Stomach (tissue), 9 donors: ENCODE measurements around the gene TMEM144. TPM values are rescaled to one million over a fixed set of nuclear protein-coding genes. Genes with fewer than 3 reads are reported as not detected.

ENCODE experiments used
- DNase-seq, 2 donors: peaks; one replicate each; pipeline versions ENCODE4 v3.0.0 to v3.0.0-alpha.2; 2013 to 2019
- H3K27ac ChIP-seq, 5 donors: fragments of 200-600 bp in 4 of 5; sonication (generic) in 4 of 5; one replicate each; pipeline ENCODE4 v1.5.1; 2013 to 2019; ENCODE audit warnings: mild to moderate bottlenecking in 1 of 5, moderate library complexity in 1 of 5
- H3K27me3 ChIP-seq, 3 donors: fragments of 200-600 bp; sonication (generic); one replicate each; pipeline ENCODE4 v1.5.1; 2017 to 2019; ENCODE audit warnings: mixed run types in 1 of 3
- H3K36me3 ChIP-seq, 4 donors: fragments of 200-600 bp; sonication (generic); 1 replicate in 3 of 4; 2 replicates in 1 of 4; pipeline ENCODE4 v1.5.1; 2016 to 2019
- H3K4me1 ChIP-seq, 4 donors: fragments of 200-600 bp; sonication (generic); one replicate each; pipeline ENCODE4 v1.5.1; 2016 to 2019
- H3K4me3 ChIP-seq, 4 donors: fragments of 200-600 bp; sonication (generic) in 3 of 4; one replicate each; pipeline ENCODE4 v1.5.1; 2016 to 2019; ENCODE audit warnings: mild to moderate bottlenecking in 1 of 4
- H3K9me3 ChIP-seq, 4 donors: fragments of 200-600 bp; sonication (generic); one replicate each; pipeline ENCODE4 v1.5.1; 2016 to 2019
- CTCF ChIP-seq, 7 experiments: fragments of 450-650 bp in 4 of 7; fragments of 200-600 bp in 3 of 7; sonication (generic) in 3 of 7; IDR thresholded peaks; one replicate each; pipeline ENCODE4 v1.5.1; 2016 to 2019; ENCODE audit warnings: antibody characterized with exemption in 7 of 7, control low read depth in 2 of 7, mild to moderate bottlenecking in 1 of 7
- EP300 ChIP-seq: sonication (generic); formaldehyde crosslinking; IDR thresholded peaks from one replicate; pipeline ENCODE4 v1.6.1; 2017; ENCODE audit warnings: antibody characterized with exemption
- POLR2A ChIP-seq, 4 donors: fragments of 450-650 bp; IDR thresholded peaks; one replicate each; pipeline ENCODE4 v1.6.1; 2016; ENCODE audit warnings: antibody characterized with exemption in 4 of 4, control low read depth in 2 of 4, mild to moderate bottlenecking in 1 of 4, moderate library complexity in 1 of 4
- POLR2AphosphoS5 ChIP-seq, 3 donors: sonication (generic); formaldehyde crosslinking; IDR thresholded peaks; one replicate each; pipeline ENCODE4 v1.6.1; 2016; ENCODE audit warnings: antibody characterized with exemption in 3 of 3
- WGBS, 5 donors: extraction: QIAGEN DNeasy Blood & Tissue Kit in 3 of 5; methylation state at CpG; one replicate each; pipeline versions ENCODE4 v1.1.5 to v1.1.7; 2013 to 2018; 5-methylcytosine and 5-hydroxymethylcytosine counted together
- intact Hi-C: fragments of 100-400 bp; cut with DNase I; formaldehyde crosslinking; loops from one replicate; pipeline ENCODE4 v1.15.1; 2023; ENCODE audit warnings: low total_unique reads
- polyA plus RNA-seq, 3 donors: library from polyadenylated mRNA; stranded (reverse); fragments of 200-250 nt; gene quantifications; one replicate each; pipeline ENCODE4 v1.2.3, GENCODE V29; 2013
- total RNA-seq, 5 donors: library from RNA; depleted of rRNA; stranded (reverse); fragments of >200 nt; gene quantifications; one replicate each; pipeline versions ENCODE4 v1.1.0 to v1.2.3, GENCODE V29; 2014 to 2016
- donor health status: healthy with polysubstance abuse.
- donor health status: Bipolar disorder and iron deficiency.
- donor health status: healthy.

The TMEM144 gene
- total and polyA plus RNA-seq, 8 donors: 2.0 to 58.2 (median 2.8) TPM; not detected in 1

DNA sequence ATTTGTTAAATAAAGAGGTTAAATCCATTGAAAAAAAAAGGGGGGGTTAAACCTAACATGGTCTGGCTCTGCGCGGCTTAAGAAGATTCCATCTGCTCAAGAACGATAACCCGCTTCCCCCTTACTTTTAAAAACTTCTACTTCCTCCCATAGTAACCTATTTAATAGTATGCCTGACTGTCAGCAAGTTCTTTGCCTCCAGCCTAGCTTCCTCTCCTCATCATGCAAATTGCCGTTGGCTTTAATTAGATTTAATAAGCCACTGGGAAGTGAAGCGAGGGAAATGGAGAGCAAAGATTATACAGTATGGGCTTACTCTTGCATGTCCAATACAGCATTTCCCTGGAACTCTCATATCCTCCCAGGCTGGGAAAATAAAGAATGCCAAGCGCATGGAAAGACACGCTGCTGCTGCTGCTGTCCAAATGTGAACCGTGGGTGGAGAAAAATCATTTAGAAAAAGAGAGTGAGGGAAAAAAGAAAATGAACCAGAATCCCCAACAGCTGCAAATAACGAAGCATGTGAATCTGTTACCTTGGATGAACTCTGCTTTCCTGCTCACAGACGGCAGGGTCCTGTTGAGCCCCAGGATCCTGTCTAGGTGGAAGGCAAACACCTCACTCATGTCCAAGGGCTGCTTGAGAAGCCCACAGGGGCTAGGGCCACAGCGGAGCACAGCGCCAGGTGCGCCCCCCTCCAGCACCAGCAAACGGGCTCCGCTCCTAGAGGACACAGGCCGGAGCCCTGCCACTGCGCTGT is 40.2 kb upstream of the TMEM144 start:
- intact Hi-C loops: no loop called here
- WGBS, 5 donors: 39 to 63% (median 58%) methylated on average over 12 to 18 of the region's 18 CpGs
- TF ChIP-seq EP300 (no peak), CTCF (IDR thresholded peaks at IDR 0.05) (no peak), POLR2A (IDR thresholded peaks at IDR 0.05) (no peak), POLR2AphosphoS5 (IDR thresholded peaks at IDR 0.05) (no peak)
- Histone ChIP-seq H3K27me3 (no peaks in the 10 kb centered on the region), H3K36me3 (no peaks in the 10 kb centered on the region), H3K9me3 (no peaks in the 10 kb centered on the region), H3K27ac (peak overlapping the region; percentile 48 to 84 (median 78)), H3K4me1 (peaks cover 5 to 56% (median 27%) of the 10 kb centered on the region in 4 donors), H3K4me3 (peak overlapping the region; percentile 46 to 53 (median 50))
- DNase-seq: peak in 1 of 2 donors; percentile 75

- peak overlapping the region; percentile 46 to 53 (median 50) for H3K4me3 ChIP-seq
- WGBS, 5 donors: 57 to 72% (median 61%) methylated on average over 34 to 42 of the region's 42 CpGs
Measured at GRCh38 chr4:158170691-158171561, 39.4 kb upstream of the TMEM144 start.

DNA sequence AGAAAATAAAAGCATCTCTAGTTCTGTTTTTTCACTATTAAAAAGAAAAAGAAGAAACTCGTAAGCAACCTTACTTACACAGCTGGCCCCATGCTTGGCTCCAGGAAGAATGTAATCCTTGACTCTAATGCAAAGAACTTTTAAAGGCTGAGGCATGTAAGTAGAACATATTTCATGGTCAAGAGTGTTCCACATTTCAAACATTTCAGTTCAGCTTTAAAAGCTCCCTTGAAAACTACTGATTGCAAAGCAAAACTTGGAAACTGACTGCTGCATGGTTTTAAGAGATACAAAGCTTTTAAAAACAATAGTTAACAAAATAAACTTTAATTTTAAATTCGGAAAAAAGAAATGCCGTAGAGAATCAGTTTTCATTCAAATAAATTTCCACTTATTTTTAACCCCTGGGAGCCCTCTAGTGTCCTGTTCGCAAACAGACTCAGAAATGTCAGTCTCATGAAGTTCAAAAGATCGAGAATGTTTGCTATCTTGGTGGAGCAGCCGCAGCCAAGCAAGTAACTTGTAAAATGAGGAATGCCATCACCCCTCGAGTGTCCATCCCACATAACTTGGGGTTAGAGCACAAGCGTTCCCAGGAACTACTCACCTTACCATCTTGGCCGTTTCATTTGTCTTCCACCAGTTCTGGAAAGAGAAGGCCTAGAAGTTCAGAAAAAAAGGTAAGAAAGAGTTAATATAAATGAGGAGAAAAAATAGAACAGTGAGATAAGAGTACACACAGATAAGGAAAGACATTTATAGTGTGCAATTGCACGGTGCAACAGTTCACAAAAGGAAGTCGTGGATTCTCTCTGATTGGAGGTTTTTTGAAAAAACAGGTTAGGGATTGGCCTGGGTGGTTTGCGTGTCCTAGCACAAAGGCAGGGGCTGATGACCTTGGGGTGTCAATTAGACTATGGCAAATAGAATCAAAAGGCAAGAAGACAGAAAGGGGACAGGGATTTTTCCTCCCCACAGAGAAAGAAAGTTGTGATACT is 37.7 kb upstream of the TMEM144 start, which contains the start of gene GASK1B:
GASK1B (minus strand) TSS at position 765 of the 998 bp plus-strand sequence. CDS start 1,650 bp downstream, outside the sequence.
- intact Hi-C loops: no loop called here
- H3K36me3 ChIP-seq: no peaks in the 10 kb centered on the region
- 4 to 7% (median 5%) methylated on average over 12 of the region's 12 CpGs for WGBS, 5 donors
- peak within 1 kb of the TSS in 4 of 5 donors; percentile 72 to 84 (median 78) for H3K27ac ChIP-seq
- peak in 1 of 2 donors; percentile 77 for DNase-seq
- H3K4me1 ChIP-seq: peaks cover 5 to 67% (median 37%) of the 10 kb centered on the region in 4 donors
- no peaks in the 10 kb centered on the region for H3K9me3 ChIP-seq
- H3K27me3 ChIP-seq: no peaks in the 10 kb centered on the region
- TF ChIP-seq CTCF (IDR thresholded peaks at IDR 0.05) (peak in 4 of 7 experiments; percentile 22 to 31 (median 30)), POLR2A (IDR thresholded peaks at IDR 0.05) (no peak)
- H3K4me3 ChIP-seq: peak within 1 kb of the TSS; percentile 46 to 53 (median 50)

More at GRCh38 chr4:158170691-158171561, 39.4 kb upstream of the TMEM144 start:
- Histone ChIP-seq H3K9me3 (no peaks in the 10 kb centered on the region), H3K4me1 (peaks cover 5 to 57% (median 27%) of the 10 kb centered on the region in 4 donors), H3K27me3 (no peaks in the 10 kb centered on the region), H3K36me3 (no peaks in the 10 kb centered on the region), H3K27ac (peak overlapping the region; percentile 48 to 84 (median 78))
- TF ChIP-seq EP300: no peak
- peak in 3 of 7 experiments; percentile 27 to 50 (median 36) for TF ChIP-seq CTCF (IDR thresholded peaks at IDR 0.05)
- no peak for TF ChIP-seq POLR2A (IDR thresholded peaks at IDR 0.05)
- peak in 2 of 3 donors; percentile 3 to 6 for TF ChIP-seq POLR2AphosphoS5 (IDR thresholded peaks at IDR 0.05)
- peak in 1 of 2 donors; percentile 62 for DNase-seq
- intact Hi-C loops: no loop called here
